Kidney tubule cell (primary cell): Measurements from ENCODE around the gene PANX2.
A peak's percentile ranks its signal among the peaks of the same experiment; 100 is the strongest.

Source experiments
- DNase-seq: peaks from one replicate; pipeline ENCODE4 v3.0.0-alpha.2; 2018; ENCODE audit warnings: low spot score

PANX2 gene

DNA sequence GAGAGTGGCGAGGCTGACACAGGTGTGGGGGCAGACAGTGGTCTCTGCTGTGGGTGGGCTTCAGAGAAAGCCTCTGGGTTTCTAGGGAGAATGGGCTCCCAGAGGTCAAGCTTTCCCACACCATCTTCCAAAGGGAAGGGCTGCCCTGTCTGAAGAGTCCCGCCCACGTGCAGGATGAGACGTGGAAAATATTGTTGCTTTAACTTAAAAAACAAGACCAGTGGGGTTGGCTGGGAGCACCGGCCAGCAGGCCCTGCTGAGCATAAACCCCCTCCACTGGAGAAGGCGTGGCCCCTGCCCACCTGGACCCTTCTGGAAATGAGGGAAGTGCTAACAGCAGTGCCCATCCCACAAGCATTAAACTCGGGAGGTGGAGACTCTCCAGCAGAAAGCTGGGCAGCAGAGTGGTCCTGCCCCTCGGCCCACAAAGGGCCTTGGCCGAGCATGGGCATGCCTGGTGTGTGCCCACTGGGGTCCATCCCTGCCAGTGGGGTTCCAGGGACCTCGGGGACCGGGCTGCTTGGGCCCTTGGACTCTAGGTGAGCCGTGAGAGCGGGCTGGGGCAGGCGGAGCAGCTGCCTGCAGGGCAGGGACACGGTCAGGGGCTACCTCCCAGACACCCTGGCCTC is 45.6 kb downstream of the PANX2 start:
- no peak for DNase-seq

DNA sequence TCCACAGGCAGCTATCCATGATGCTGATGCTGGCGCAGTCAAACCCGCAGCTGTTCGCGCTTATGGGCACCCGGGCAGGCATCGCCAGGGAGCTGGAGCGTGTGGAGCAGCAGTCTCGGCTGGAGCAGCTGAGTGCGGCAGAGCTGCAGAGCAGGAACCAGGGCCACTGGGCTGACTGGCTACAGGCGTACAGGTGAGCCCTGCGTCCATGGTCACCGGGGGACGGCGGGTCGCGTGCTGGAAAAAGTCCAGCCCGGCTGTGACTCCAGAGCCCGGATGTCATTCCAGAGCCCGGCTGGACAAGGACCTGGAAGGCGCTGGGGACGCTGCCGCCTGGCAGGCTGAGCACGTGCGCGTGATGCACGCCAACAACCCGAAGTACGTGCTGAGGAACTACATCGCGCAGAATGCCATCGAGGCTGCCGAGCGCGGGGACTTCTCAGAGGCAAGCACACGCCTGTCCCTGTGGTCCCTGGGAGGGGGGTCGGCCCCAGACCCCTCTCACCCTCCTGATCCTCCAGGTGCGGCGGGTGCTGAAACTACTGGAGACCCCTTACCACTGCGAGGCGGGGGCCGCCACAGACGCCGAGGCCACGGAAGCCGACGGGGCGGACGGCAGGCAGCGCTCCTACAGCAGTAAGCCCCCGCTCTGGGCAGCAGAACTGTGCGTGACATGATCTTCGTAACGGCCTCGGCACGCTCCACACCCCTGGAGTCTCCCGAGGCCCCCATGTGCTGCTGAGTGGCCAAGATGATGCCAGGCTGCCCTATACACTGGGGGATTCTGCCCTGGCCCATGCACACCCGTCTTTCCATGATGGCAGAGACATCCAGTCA is 46.4 kb downstream of the PANX2 start:
- no peak for DNase-seq

DNA sequence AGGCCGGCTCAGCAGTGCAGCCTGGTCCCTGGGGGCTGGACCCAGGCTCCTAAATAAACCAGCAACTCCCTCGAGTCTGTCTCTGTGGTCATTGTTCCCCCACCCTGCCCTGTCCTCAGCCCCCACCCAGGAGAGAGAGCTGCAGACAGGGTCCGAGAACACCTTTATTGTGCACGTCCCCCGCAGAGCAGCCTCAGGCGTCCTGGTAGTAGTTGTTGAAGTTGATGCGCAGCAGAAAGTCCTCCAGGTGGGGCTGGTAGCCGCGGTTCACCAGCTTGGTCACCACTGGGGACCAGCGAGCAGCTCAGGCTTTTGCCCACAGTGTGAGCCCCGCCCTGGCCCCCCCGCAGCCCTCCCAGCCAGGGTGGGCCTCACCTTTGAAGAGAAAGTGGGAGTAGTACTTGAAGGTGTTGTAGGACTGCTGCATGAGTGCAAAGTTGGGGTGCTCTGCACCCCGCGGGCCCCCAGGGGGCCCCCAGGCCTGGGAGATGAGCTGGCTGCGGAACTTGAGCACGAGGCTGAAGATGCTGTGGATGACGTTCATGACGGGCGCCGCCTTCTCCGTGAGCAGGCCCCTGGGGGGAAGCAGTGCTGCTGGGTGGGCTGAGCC is 47.1 kb downstream of the PANX2 start:
- no peak for DNase-seq

DNA sequence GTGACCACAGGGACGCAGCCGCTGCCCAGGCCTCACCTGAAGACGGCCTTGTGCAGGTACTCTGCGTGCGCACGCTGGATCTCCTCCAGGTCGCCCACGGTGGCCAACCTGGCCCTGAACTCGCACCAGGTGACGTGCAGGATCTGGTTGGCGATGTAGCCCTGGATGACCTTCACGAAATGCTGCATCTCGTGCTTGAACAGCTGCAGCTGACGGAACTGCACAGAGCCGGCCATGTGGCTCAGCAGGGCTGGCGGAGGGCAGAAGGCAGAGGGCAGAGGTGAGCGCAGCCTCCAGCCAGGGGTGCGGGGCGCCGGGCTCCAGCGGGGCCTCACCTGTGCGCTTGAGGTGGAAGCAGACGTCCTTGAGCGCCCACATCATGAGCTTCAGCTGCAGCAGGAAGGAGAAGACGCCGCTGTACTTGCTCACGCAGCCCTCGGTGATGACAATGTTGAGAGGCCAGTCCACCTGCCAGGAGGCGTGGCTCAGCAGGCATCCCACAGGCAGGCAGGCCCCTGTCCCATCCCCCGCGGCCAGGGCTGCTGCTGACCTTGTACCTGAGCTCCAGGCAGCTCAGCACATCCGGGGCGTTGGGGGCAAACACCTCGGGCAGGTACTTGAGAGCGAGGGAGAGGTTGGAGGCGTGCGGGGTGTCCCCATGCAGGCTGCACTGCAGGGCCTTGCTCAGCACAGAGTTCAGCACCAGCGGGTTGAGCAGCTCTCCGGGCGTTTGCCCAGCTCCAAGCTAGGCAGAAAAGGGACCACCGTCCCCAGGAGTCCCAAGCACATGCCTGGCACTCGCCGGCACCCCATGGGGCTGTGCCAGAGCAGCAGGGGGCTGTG is 47.8 kb downstream of the PANX2 start:
- no peak for DNase-seq

DNA sequence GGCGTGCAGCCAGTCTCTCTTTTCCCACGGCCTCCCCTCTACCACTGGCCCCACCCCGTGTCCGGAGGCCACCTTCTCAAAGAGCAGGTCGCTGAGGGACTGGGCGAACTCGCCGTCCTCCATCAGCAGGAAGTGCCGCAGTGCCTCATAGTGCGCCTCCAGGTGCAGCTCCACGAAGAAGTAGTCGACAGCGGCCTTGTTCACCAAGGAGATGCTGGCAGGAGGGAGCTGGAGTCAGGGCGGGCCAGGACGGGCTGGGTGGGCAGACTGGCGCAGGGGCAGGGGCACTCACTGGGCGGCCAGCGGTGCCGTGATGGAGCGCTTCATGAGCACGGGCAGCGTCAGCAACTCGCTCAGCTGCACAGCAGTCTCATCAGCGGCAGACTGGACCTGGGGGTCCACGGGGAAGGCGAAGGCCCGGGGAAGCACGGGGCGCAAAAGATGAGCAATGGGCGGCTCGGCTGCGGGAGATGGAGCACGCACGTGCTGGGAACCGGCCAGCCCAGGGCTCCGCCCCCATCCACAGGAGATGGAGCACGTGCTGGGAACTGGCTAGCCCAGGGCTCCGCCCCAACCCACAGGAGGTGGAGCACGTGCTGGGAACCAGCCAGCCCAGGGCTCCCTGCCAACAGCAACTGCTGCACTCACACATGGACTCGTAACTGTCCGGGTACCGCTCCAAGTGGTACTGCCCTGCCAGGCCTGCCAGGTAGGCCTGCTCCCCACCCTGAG is 48.6 kb downstream of the PANX2 start:
- DNase-seq, result peak; percentile 47

DNA sequence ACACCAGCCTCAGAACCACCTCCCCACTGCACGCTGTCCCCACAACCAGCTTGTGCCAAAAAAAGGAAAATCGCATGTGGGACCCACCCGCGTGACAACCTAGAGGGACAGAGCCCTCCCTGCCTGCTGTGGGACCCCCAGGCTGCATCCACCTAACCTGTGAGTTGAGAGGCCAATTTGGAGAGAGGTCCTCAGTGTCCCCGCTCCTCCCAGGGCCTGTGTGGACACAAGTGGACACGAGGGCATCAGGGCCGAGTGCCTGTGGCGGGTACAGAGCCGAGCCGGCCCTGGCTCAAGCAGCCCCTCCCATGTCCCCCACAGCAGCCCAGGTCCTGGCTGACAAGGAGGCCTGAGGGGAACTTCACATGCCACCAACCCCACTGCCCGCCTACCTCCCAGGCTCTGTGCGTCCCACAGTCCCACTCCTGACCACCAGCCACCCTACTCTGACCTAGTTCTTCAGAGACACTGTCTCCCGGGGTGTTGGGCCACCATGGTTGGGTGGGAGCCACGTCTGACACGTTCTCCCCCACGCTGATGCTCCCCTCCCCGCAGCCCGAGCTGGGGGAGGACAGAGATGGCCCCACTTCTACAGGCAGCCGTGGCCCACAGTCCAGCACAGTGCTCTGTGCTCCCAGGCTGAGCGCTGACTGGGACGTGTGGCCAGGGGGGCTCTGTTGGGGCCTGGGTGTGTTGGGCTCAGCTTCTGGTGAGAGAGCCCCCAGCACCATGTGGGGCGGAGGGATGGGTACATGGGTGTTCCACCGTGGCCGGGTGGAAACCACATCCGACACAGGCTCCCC is 49.5 kb downstream of the PANX2 start:
- no peak for DNase-seq

DNA sequence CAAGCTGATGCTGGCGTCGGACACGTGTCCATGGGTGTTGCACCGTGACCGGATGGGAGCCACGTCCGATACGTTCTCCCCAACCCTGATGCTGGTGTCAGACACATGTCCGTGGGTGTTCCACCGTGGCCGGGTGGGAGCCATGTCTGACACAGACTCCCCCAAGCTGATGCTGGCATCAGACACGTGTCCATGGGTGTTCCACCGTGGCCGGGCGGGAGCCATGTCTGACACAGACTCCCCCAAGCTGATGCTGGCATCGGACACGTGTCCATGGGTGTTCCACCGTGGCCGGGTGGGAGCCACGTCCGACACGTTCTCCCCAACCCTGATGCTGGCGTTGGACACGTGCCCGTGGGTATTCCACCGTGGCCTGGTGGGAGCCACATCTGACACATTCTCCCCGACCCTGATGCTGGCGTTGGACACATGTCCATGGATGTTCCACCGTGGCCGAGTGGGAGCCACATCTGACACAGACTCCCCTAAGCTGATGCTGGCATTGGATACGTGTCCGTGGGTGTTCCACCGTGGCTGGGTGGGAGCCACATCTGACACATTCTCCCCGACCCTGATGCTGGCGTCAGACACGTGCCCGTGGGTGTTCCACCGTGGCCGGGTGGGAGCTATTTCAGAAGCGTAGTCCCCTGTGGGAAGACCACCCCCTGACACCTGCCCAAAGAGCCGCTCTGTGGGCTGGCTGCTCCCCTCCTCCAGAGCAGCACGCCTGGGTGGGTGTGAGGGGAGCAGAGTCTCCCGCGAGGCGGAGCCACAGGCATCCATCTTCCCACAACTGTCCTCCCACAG is 50.3 kb downstream of the PANX2 start:
- no peak for DNase-seq

DNA sequence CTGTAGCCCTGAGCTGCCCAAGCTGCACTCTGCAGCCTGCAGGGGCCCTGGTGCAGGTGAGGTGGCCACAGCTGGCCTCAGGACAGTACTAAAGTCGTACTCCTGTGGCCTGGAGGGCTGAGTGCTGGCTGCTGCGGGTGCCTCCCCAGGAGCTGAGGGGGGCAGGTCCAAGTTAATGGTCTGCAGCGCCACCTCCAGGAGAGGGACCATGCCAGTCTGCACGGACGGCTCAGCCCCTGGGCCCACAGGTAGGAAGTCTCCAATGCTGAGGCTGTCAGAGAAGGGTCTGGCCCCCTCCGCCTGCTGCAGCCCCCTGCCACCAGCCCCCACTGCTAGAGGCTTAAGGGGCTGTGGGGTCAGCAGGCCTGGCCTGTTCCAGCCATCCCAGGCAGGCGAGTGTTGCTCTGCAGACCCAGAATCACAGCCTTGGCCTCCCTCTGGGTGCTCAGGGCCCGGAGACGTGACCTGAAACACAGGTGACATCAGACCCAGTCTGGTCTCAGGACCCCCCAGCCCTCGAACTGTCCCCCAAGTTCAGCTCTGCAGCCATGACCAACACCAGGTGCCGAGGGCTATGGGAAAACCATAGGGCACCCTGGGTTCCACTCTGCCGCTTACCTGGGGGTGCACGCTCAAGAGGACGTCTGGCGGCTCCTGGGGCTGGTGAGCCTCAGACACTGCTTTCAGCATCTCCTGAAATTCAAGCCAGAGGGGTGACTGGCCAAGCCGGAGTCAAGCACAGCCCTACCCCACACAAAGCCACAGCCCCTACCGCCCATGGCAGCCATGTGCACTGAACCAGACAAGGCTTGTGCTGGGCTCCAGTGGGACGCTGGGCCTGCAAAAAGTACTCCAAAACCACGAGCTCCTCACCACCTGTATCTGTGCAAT is 51.1 kb downstream of the PANX2 start:
- no peak for DNase-seq

DNA sequence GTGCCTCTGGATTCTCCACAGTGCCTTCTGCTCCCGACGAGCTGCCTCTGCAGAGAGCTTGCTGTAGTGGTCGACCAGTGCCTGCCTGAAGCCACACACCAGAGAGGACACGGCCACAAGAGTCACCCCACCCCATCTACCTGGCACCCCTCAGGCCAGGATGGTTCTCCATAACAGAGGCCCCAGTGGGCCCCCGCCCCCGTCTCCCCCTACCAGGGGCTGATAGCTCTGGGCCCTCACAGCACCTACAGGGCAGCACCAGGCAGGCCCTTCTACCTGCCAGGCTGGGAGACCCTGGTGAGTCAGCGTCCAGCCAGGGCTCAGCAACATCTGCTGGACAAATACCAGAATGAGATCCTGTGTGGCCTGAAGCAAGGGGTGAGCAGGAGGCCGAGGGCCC is 52.0 kb downstream of the PANX2 start:
- no peak for DNase-seq

DNA sequence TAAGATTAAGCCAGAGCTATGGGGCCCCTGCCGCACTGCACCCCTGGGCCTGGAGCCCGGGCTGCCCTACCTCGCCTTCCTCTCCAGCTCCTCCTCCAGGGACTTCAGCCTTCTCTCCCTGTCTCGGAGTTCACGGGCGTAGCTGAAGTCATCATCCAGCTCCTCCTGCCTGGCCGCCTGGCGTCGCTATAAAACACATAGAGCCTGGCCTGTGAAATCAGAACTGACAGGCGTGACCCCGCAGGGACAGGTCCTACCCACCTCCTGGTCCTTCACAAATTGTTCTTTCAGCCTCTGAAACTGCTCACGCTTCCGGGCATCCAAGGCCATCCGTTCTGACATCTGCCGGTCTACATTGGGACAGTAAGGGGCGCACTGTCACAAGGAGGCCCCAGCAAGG is 53.5 kb downstream of the PANX2 start:
- no peak for DNase-seq

DNA sequence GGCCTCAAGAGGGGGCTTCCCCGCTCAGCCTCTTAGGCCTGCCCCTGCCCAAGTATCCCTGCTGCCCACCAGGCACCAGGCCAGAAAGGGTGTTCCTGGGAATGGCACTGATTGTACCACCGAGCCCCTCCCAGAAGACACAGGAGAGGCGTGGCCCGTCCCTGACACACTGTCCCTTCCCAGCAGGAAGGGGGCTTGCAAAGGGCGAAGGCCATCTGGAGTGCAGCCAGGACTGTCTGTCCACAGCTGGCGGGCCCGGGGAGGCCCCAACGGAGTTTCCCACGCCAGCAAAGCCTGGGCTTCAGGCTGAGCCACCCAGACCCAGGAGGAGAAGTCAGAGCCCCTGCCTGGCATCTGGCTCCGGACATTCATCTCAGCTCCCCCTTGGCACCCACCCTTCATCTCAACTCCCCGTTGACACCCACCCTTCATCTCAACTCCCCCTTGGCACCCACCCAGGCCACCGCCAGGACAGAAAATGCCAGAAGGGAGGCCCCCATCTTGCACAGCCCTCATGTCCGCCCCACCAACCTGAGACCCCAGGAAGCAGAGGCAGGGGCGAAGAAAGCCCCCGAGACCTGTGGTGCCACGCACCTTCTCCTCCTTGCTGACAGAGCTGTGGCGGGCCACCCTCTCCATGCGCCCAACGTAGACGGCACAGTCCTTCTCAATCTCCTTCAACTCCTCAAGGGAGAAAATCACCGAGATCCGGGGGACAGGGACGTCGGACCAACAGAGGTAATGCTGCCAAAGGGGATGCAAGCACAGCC is 54.9 kb downstream of the PANX2 start:
- no peak for DNase-seq

DNA sequence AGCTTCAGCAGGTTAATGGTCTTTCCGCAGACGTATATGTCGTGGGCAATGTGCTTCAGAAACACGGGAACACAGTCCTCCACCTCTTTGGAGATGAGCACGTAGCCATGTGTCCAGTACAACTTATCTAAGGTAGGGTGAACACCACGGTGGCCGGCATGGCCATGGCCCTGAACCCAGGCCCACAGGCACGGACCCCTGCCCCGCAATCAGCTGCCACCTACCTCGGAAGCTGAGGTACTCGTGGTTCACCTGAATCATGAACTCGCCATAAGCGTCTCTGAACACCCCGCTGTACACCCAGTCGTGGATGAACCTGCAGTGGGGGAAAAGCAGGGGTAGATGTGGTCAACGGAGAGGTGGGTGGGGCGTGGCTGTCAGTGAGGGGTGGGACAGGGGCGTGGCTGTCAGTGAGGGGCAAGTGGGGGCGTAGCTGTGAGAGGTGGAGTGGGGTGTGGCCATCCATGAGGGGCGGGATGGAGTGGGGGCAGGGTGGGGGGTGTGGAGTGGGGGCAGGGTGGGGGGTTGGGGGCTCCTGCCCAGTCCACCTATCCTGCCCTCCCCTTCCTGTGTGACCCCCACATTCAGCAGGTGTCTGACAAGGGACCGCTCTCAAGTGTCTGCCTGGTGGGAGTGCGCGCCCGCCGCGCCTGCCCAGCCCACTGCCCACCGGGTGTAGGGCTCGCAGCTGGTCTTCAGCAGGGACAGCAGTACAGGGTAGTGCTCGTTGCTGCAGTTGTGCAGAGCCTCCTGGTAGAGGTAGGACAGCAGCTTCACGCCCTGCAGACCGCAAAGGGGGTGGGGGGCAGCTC is 55.7 kb downstream of the PANX2 start:
- DNase-seq, result no peak

DNA sequence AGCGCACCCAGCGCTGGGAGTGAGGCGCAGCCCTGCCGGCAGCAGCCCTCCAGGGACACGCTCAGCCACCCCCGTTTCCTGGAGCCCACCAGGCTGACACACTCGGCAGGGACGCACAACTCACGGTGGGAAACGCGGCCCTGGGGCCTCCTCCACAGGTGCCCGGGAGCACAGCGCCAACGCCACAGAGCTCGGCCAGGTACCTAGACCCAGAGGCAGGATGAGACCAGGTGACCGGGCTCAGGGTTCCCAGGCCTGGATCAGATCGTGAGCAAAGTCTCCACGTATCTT is 56.3 kb downstream of the PANX2 start:
- no peak for DNase-seq

DNA sequence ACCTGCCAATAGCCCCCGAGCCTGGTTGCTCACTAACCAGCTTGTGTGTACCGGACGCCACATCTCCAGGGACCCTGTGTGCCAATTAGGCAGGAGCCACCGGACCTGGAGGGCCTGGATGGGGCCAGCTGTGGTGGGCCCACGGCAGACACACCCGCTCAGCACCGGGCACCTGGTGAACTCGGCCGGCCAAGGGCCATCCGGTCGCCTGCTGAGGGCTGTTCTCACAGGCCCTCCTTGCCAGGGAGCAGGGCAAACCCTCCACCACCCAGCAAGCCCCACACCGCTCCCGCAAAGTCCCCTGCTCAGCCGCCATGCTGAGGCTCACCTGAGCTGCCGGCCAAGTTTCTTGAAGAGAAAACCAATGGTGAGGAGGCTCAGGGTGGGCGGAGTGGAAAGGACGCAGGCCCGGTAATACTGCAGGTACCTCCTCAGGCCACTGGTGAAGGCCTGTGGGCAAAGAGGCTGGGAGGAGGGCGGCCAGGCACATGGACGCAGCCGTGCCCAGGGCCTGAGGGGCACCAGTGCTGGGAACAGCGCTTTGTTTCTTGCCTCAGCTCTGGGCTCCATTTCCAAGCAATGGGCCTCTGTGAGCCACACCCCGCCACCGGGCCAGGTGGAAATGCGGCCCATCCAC is 57.2 kb downstream of the PANX2 start:
- DNase-seq, result no peak

DNA sequence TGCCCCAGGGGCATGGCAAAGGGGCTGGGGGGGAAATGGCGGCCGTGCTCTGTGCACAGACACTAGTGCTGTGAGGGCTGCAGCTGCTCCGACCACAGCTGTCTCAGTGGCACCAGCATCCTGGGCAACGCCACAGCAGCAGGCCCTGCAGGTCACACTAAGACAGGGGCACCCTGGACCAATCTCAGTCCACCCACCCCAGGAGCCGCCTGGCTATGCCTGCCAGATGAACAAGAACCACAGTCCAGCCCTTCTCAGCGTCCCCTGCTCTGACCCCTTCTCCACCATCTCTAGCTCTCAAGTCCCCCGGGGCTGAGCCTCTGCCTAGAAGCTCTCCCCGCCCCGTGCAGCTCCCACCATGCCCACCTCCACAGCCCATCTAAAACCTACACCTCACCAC is 57.8 kb downstream of the PANX2 start:
- DNase-seq, result no peak

DNA sequence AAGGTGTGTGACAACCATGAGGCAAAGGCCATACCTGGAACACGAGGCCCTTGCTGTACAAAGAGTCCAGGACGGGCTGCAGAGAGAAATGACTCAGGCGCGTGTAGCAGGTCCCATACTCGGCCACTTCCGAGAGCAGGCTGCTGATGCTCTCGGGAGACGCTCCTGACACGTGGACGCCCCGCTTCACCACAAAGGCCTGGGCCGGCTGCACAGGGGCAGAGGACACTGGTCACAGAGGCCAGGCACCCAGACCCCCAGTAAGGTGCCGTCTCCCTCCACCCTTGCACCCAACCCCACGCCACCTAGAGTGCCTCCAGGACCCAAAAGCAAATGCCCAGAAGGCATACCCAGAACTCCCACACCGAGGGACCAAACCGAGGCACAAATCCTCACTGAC is 58.8 kb downstream of the PANX2 start:
- DNase-seq, result no peak
